Endothelial cell of umbilical vein (primary cell): ENCODE measurements around the gene G3BP1. TPM values are rescaled to one million over a fixed set of nuclear protein-coding genes. Genes with fewer than 3 reads are reported as not detected.

Experiments used
- BruUV-seq: library from RNA; stranded (reverse); fragments of 400-500 nt; replicated peaks from 2 replicates; lab custom pipeline; 2021; lab: Mats Ljungman, UMichigan
- CTCF ChIA-PET: fragments of 300-600, 350-600 bp; sonication (Branson Sonifier 250); formaldehyde crosslinking; loops from one replicate; lab custom pipeline; 2021; ENCODE audit warnings: antibody characterized with exemption, inconsistent platforms; lab: Charles Lee
- POLR2A ChIA-PET: fragments of 300-600, 350-600 bp; sonication (Branson Sonifier 250); formaldehyde crosslinking; loops from one replicate; lab custom pipeline; 2021; ENCODE audit warnings: antibody characterized with exemption, inconsistent platforms; lab: Charles Lee
- DNase-seq: peaks from one replicate; pipeline ENCODE4 v3.0.0-alpha.2; 2011; ENCODE audit warnings: low read depth, low spot score
- FAIRE-seq: peaks from 2 replicates; lab custom pipeline; 2011; peaks lifted over from hg19 to GRCh38; lab: Jason Lieb, UNC
- H2AFZ ChIP-seq: 2 replicates; pipeline ENCODE4 v1.6.0; 2012; ENCODE audit warnings: low read depth, low read length, control low read depth, inconsistent platforms
- H3K27ac ChIP-seq: 2 replicates; pipeline ENCODE4 v1.5.1; 2011; ENCODE audit warnings: low read depth, mild to moderate bottlenecking, control low read depth, low read length, moderate library complexity; ENCODE audit not compliant: insufficient read depth
- H3K27me3 ChIP-seq, 2 experiments: 2 replicates each; pipeline versions ENCODE4 v1.6.0 to v1.6.1; 2011; ENCODE audit warnings: low read length in 2 of 2, mixed read lengths in 1 of 2; ENCODE audit not compliant: control insufficient read depth in 2 of 2, insufficient read depth in 2 of 2
- H3K36me3 ChIP-seq, 2 experiments: 2 replicates in 1 of 2; 3 replicates in 1 of 2; pipeline ENCODE4 v1.5.1; 2011; ENCODE audit warnings: low read length in 2 of 2, mild to moderate bottlenecking in 1 of 2, moderate library complexity in 1 of 2; ENCODE audit not compliant: control insufficient read depth in 2 of 2, insufficient read depth in 2 of 2; ENCODE audit errors: extremely low read depth in 1 of 2
- H3K4me1 ChIP-seq: 3 replicates; pipeline ENCODE4 v1.5.1; 2011; ENCODE audit warnings: mild to moderate bottlenecking, low read length; ENCODE audit not compliant: control insufficient read depth, insufficient read depth; ENCODE audit errors: extremely low read depth
- H3K4me2 ChIP-seq: 2 replicates; pipeline ENCODE4 v1.6.1; 2011; ENCODE audit warnings: low read length, control low read depth, mixed read lengths; ENCODE audit not compliant: insufficient read depth
- H3K4me3 ChIP-seq, 3 experiments: fragments of 200-600 bp in 1 of 3; sonication (generic), shearing (Covaris generic) in 1 of 3; replicated peaks in 1 of 3; 2 replicates each; pipeline ENCODE4 v1.5.1; 2011 to 2016; ENCODE audit warnings: control low read depth in 3 of 3, low read length in 3 of 3, mild to moderate bottlenecking in 2 of 3, inconsistent platforms in 1 of 3, low read depth in 1 of 3, moderate library complexity in 1 of 3; ENCODE audit not compliant: insufficient read depth in 1 of 3
- H3K79me2 ChIP-seq: 2 replicates; pipeline ENCODE4 v1.6.0; 2012; ENCODE audit warnings: low read length, inconsistent platforms; ENCODE audit not compliant: control insufficient read depth, insufficient read depth
- H3K9ac ChIP-seq: replicated peaks from 2 replicates; pipeline ENCODE3; 2011; ENCODE audit warnings: low read length, control low read depth; ENCODE audit not compliant: insufficient read depth; ENCODE audit errors: extremely low read depth
- H3K9me1 ChIP-seq: replicated peaks from 3 replicates; pipeline ENCODE4 v1.6.0; 2011; ENCODE audit warnings: mild to moderate bottlenecking, low read length; ENCODE audit not compliant: control insufficient read depth, insufficient read depth; ENCODE audit errors: extremely low read depth
- H3K9me3 ChIP-seq: replicated peaks from 2 replicates; pipeline ENCODE4 v1.5.1; 2012; ENCODE audit warnings: low read length, inconsistent platforms; ENCODE audit not compliant: control insufficient read depth, insufficient read depth
- H4K20me1 ChIP-seq: replicated peaks from 2 replicates; pipeline ENCODE3; 2011; ENCODE audit warnings: mild to moderate bottlenecking, low read length; ENCODE audit not compliant: control insufficient read depth, insufficient read depth; ENCODE audit errors: extremely low read depth
- CTCF ChIP-seq, 2 donors: IDR thresholded peaks; 1 replicate in 1 of 2; 2 replicates in 1 of 2; pipeline ENCODE4 v1.5.1; 2011; ENCODE audit warnings: low read length in 2 of 2, mild to moderate bottlenecking in 2 of 2, moderate library complexity in 2 of 2, control low read depth in 1 of 2, inconsistent platforms in 1 of 2, low read depth in 1 of 2; ENCODE audit not compliant: insufficient read depth in 1 of 2; ENCODE audit errors: extremely low read depth in 1 of 2
- EZH2 ChIP-seq: IDR thresholded peaks from 2 replicates; pipeline ENCODE4 v1.6.1; 2012; ENCODE audit warnings: borderline replicate concordance, low read depth, mild to moderate bottlenecking, moderate library complexity, low read length, inconsistent platforms; ENCODE audit not compliant: severe bottlenecking
- FOS ChIP-seq: IDR thresholded peaks from 2 replicates; pipeline ENCODE4 v1.6.1; 2011; ENCODE audit warnings: mild to moderate bottlenecking, low read length, moderate library complexity, borderline replicate concordance; ENCODE audit not compliant: insufficient read depth
- JUN ChIP-seq: IDR thresholded peaks from 2 replicates; pipeline ENCODE4 v1.6.1; 2011; ENCODE audit warnings: borderline replicate concordance, low read depth; ENCODE audit not compliant: insufficient read length, insufficient read depth
- MAX ChIP-seq: IDR thresholded peaks from 2 replicates; pipeline ENCODE4 v1.6.1; 2011; ENCODE audit not compliant: insufficient read depth, insufficient read length
- MYC ChIP-seq: IDR thresholded peaks from one replicate; pipeline ENCODE4 v1.6.1; 2011; ENCODE audit warnings: mild to moderate bottlenecking, low read depth, low read length
- POLR2A ChIP-seq: IDR thresholded peaks from 2 replicates; pipeline ENCODE4 v1.6.1; 2012; ENCODE audit warnings: low read depth, mild to moderate bottlenecking, control low read depth, low read length
- POLR2AphosphoS5 ChIP-seq: IDR thresholded peaks from 2 replicates; pipeline ENCODE4 v1.6.1; 2012; ENCODE audit warnings: low read depth, mild to moderate bottlenecking, control low read depth, low read length, moderate library complexity; ENCODE audit not compliant: insufficient read depth
- dilution Hi-C: fragments of 300-500 bp; cut with MboI; formaldehyde crosslinking; loops from one replicate; pipeline ENCODE4 v1.15.0; 2019; ENCODE audit warnings: low sequenced_read_pairs; ENCODE audit not compliant: extremely low pct_ligation_motif_present
- intact Hi-C: fragments of 100-400 bp; cut with micrococcal nuclease; formaldehyde crosslinking; loops from one replicate; pipeline ENCODE4 v1.10.0; 2022
- polyA plus RNA-seq, 4 experiments: library from polyadenylated mRNA; depleted of rRNA in 3 of 4; stranded (reverse) in 3 of 4; unstranded in 1 of 4; fragments of >200 nt; gene quantifications; 2 replicates each; pipeline versions ENCODE4 v1.2.1 to v1.2.3, GENCODE V29; 2011 to 2012; ENCODE audit warnings: missing spikeins in 1 of 4
- total RNA-seq: library from RNA; stranded (reverse); gene quantifications from 2 replicates; pipeline ENCODE4 v1.2.3, GENCODE V29; 2021

Gene G3BP1
- total and polyA plus RNA-seq, 2 donors (not counting 3 experiments of a cell fraction or from before 2014, with no cell fraction given) = 50.5 to 262 TPM

GRCh38 chr5:151847871-151848270 lies 76.1 kb downstream of the G3BP1 start:
- Histone ChIP-seq H4K20me1 (no peaks in the 10 kb centered on the region), H3K4me2 (no peak overlapping the region), H3K27me3 (no peaks in the 10 kb centered on the region), H3K9me1 (peaks cover 2% of the 10 kb centered on the region), H3K9ac (no peak overlapping the region), H3K9me3 (no peaks in the 10 kb centered on the region), H2AFZ (no peak overlapping the region), H3K36me3 (no peaks in the 10 kb centered on the region), H3K27ac (no peak overlapping the region), H3K4me1 (no peaks in the 10 kb centered on the region), H3K79me2 (no peaks in the 10 kb centered on the region), H3K4me3 (no peak overlapping the region)
- ChIA-PET POLR2A (no interaction called here), CTCF (no interaction called here)
- dilution Hi-C loops (no loop called here), intact Hi-C loops (no loop called here)
- no TSS peak for BruUV-seq
- no peak for TF ChIP-seq POLR2A
- no peak for TF ChIP-seq CTCF (IDR thresholded peaks at IDR 0.05; ENCODE audit: extremely low read depth in 1 of 2, insufficient read depth in 1 of 2, low read depth in 1 of 2, low read length in 2 of 2)
- TF ChIP-seq MYC = no peak
- no peak for TF ChIP-seq POLR2AphosphoS5
- TF ChIP-seq EZH2 = no peak
- TF ChIP-seq MAX = no peak
- TF ChIP-seq JUN = no peak
- TF ChIP-seq FOS = no peak
- FAIRE-seq (no peak), DNase-seq (no peak)
